Ishikawa (cell line): Measurements from ENCODE around the gene NUP205.

Experiments
- CEBPB ChIP-seq: IDR thresholded peaks from 2 replicates; pipeline ENCODE4 v1.6.1; 2012
- CREB1 ChIP-seq: IDR thresholded peaks from 2 replicates; pipeline ENCODE4 v1.6.1; 2012; ENCODE audit warnings: low read depth
- EGR1 ChIP-seq: IDR thresholded peaks from 2 replicates; pipeline ENCODE4 v1.6.1; 2012
- EP300 ChIP-seq: IDR thresholded peaks from 2 replicates; pipeline ENCODE4 v1.6.1; 2012; ENCODE audit warnings: borderline replicate concordance
- FOXM1 ChIP-seq: IDR thresholded peaks from 2 replicates; pipeline ENCODE4 v1.6.1; 2012; ENCODE audit warnings: low read depth, borderline replicate concordance
- NFIC ChIP-seq: IDR thresholded peaks from 2 replicates; pipeline ENCODE4 v1.6.1; 2012
- RAD21 ChIP-seq: IDR thresholded peaks from 2 replicates; pipeline ENCODE4 v1.6.1; 2012; ENCODE audit warnings: low read depth
- REST ChIP-seq: IDR thresholded peaks from 2 replicates; pipeline ENCODE4 v1.6.1; 2012; ENCODE audit warnings: low read depth, mild to moderate bottlenecking
- TAF1 ChIP-seq: IDR thresholded peaks from 2 replicates; pipeline ENCODE4 v1.6.1; 2012; ENCODE audit warnings: low read depth, mild to moderate bottlenecking
- TCF12 ChIP-seq: IDR thresholded peaks from 2 replicates; pipeline ENCODE4 v1.6.1; 2012; ENCODE audit warnings: low read depth
- TEAD4 ChIP-seq: IDR thresholded peaks from 2 replicates; pipeline ENCODE4 v1.6.1; 2012
- YY1 ChIP-seq: IDR thresholded peaks from 2 replicates; pipeline ENCODE4 v1.6.1; 2012; ENCODE audit warnings: low read depth
- ZBTB7A ChIP-seq: IDR thresholded peaks from 2 replicates; pipeline ENCODE4 v1.6.1; 2012; ENCODE audit warnings: low read depth
- TF ChIP-seq, protein P1 (sequence below): IDR thresholded peaks from 2 replicates; pipeline ENCODE4 v1.6.1; 2012
- TF ChIP-seq, protein P2 (sequence below): IDR thresholded peaks from 2 replicates; pipeline ENCODE4 v1.6.1; 2012

NUP205 gene

DNA sequence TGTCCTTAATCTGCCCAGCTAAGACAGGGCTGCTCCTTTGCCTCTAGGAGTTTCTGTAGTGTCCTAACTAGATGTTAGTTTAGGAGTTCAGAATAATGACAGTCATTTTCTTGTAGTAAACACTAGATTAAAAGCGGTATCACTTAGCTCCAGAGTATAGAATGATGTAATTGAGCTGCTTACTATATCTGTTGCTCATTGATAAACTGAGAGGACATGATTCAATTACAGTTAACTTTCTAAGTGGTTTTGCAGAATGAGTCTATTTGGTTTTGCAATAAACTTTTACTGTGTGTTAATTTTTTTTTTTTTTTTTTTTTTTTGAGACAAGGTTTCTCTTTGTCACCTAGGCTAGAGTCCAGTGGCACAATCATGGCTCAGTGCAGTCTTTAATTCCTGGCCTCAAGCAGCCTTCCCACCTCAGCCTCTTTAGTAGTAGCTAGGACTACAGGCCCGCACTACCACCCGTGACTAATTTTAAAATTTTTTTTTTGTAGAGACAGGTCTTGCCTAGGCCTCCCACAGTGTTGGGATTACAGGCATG is 106.4 kb downstream of the NUP205 start:
- no peak for TF ChIP-seq FOXM1
- TF ChIP-seq EGR1 = no peak

DNA sequence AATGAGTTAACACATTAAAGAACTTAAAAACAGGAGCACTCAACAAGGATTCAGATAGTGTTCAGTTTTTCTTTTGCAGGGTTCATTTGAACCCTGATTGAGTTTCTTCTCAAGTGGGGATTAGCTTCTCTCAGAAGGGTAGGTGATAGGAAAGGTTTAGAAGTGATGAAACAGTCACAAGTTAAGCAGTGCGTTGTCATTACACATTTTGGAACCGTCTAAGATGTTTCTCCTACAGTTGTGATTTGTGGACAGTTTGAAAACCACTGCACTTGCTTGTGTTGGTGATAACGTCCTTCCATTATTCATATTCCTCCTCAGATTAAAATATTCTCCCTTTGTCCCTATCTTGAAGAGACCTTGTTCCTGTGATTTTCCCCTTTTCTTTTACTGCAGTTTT is 107.3 kb downstream of the NUP205 start:
- TF ChIP-seq TAF1 (no peak), CEBPB (no peak), RAD21 (no peak), TEAD4 (no peak), ZBTB7A (no peak), EP300 (no peak), TCF12 (no peak), CREB1 (no peak), REST (no peak), NFIC (no peak), FOXM1 (no peak), YY1 (no peak), EGR1 (no peak)
- TF ChIP-seq, protein P1, sequence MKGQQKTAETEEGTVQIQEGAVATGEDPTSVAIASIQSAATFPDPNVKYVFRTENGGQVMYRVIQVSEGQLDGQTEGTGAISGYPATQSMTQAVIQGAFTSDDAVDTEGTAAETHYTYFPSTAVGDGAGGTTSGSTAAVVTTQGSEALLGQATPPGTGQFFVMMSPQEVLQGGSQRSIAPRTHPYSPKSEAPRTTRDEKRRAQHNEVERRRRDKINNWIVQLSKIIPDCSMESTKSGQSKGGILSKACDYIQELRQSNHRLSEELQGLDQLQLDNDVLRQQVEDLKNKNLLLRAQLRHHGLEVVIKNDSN = no peak
- TF ChIP-seq, protein P2, sequence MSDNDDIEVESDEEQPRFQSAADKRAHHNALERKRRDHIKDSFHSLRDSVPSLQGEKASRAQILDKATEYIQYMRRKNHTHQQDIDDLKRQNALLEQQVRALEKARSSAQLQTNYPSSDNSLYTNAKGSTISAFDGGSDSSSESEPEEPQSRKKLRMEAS = no peak

- TF ChIP-seq NFIC = no peak
- TF ChIP-seq EP300 = no peak
- TF ChIP-seq, protein P1 = no peak
- TF ChIP-seq YY1 = no peak
- no peak for TF ChIP-seq EGR1
- no peak for TF ChIP-seq CEBPB
- no peak for TF ChIP-seq RAD21
- TF ChIP-seq TEAD4 = no peak
- TF ChIP-seq ZBTB7A = no peak
- no peak for TF ChIP-seq TAF1
- TF ChIP-seq CREB1 = no peak
- no peak for TF ChIP-seq FOXM1
- no peak for TF ChIP-seq REST
- TF ChIP-seq, protein P2 = no peak
Measured at GRCh38 chr7:135666156-135666555, 108.4 kb downstream of the NUP205 start.

DNA sequence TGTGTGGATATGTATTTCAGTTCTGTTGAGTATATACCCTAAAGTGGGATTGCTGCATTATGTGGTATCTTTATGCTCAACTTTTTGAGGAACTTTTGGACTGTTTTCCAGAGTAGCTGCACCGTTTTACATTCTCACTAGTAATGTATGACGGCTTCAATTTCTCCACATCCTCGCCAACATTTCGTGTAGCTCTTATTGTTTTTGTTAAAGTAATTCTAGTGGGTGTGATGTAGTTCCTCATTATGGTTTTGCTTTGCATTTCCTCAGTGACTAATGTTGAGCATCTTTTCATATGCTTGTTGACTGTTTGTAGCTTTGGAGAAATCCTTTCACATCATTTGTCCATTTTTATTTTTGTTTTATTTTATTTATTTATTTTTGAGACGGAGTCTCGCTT is 109.1 kb downstream of the NUP205 start:
- TF ChIP-seq CEBPB = no peak
- no peak for TF ChIP-seq ZBTB7A
- TF ChIP-seq CREB1 = no peak
- no peak for TF ChIP-seq REST
- no peak for TF ChIP-seq TAF1
- no peak for TF ChIP-seq EGR1
- TF ChIP-seq, protein P1 = no peak
- TF ChIP-seq TEAD4 = no peak
- TF ChIP-seq RAD21 = no peak
- TF ChIP-seq, protein P2 = no peak
- TF ChIP-seq TCF12 = no peak
- TF ChIP-seq EP300 = no peak
- TF ChIP-seq YY1 = no peak
- no peak for TF ChIP-seq FOXM1
